H1 (cell line): ENCODE measurements around the gene CCDC82. TPM values are rescaled to one million over a fixed set of nuclear protein-coding genes. Genes with fewer than 3 reads are reported as not detected.

ENCODE experiments used
- EP300 ChIP-seq, 2 experiments: IDR thresholded peaks; 1 replicate in 1 of 2; 2 replicates in 1 of 2; pipeline ENCODE4 v1.6.1; 2011 to 2012; ENCODE audit warnings: low read depth in 2 of 2, low read length in 2 of 2, mild to moderate bottlenecking in 2 of 2, borderline replicate concordance in 1 of 2, inconsistent platforms in 1 of 2, moderate library complexity in 1 of 2
- GTF2F1 ChIP-seq: IDR thresholded peaks from 2 replicates; pipeline ENCODE4 v1.6.1; 2012; ENCODE audit warnings: low read depth, low read length, improper control_type of control experiment, borderline replicate concordance
- JUN ChIP-seq: IDR thresholded peaks from 2 replicates; pipeline ENCODE4 v1.6.1; 2011; ENCODE audit warnings: low read depth, mild to moderate bottlenecking, improper control_type of control experiment, low read length
- SRF ChIP-seq: IDR thresholded peaks from 2 replicates; pipeline ENCODE4 v1.6.1; 2011; ENCODE audit warnings: mild to moderate bottlenecking, low read depth, low read length, moderate library complexity
- TAF7 ChIP-seq: optimal IDR thresholded peaks from 2 replicates; pipeline ENCODE3; 2011; ENCODE audit warnings: low read depth, mild to moderate bottlenecking, inconsistent platforms, low read length, moderate library complexity, borderline replicate concordance
- polyA plus RNA-seq, 7 experiments: library from polyadenylated mRNA; depleted of rRNA in 3 of 7; stranded (reverse) in 5 of 7; unstranded in 2 of 7; fragments of >200 nt in 5 of 7; fragments of 200-250 nt in 2 of 7; gene quantifications; 1 replicate in 5 of 7; 2 replicates in 1 of 7; 4 replicates in 1 of 7; pipeline versions ENCODE4 v1.2.1 to v1.2.3, GENCODE V29; 2011 to 2013; ENCODE audit warnings: missing spikeins in 2 of 7, mixed read lengths in 2 of 7
- total RNA-seq: library from RNA; stranded (reverse); fragmentation: NEBNext Ultra II Directional; extraction: Animal tissue kit (Norgen Biotek cat#: 25700); gene quantifications from 2 replicates; pipeline ENCODE4 v1.2.1, GENCODE V29; 2021
- TF ChIP-seq, protein P1 (sequence below): IDR thresholded peaks from 2 replicates; pipeline ENCODE4 v1.6.1; 2012; ENCODE audit warnings: low read length, inconsistent platforms
- TF ChIP-seq, protein P2 (sequence below): IDR thresholded peaks from 2 replicates; pipeline ENCODE4 v1.6.1; 2012; ENCODE audit warnings: inconsistent platforms

CCDC82 gene
- total and polyA plus RNA-seq, 2 of the 8 experiments (the other 6 are each of a cell fraction or from before 2014, with no cell fraction given) = 6.0 to 15.2 TPM

DNA sequence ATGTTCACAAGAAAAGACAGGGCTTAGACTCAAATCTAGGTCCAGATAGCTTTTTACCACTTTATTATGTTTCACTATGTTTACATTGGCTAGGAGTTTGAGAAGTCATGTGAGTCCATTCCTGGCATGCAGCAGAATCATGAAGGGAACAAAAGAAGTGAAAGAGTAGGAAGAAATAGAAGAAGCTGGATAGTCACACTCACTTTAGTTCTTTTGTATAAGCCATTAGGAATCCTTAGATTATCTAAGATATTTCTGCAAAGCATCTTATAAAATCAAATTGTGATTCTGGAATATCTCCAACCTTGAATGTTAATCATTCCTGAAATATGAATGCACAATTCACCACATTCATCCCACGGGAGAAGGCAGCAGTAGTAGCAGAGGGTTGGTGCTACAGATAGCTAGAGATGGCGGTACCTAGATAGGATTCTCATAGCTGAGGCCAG, 78.6 kb downstream of the CCDC82 start (continued):
- TF ChIP-seq JUN = no peak
- TF ChIP-seq, protein P1, sequence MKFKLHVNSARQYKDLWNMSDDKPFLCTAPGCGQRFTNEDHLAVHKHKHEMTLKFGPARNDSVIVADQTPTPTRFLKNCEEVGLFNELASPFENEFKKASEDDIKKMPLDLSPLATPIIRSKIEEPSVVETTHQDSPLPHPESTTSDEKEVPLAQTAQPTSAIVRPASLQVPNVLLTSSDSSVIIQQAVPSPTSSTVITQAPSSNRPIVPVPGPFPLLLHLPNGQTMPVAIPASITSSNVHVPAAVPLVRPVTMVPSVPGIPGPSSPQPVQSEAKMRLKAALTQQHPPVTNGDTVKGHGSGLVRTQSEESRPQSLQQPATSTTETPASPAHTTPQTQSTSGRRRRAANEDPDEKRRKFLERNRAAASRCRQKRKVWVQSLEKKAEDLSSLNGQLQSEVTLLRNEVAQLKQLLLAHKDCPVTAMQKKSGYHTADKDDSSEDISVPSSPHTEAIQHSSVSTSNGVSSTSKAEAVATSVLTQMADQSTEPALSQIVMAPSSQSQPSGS = no peak
- TF ChIP-seq, protein P2, sequence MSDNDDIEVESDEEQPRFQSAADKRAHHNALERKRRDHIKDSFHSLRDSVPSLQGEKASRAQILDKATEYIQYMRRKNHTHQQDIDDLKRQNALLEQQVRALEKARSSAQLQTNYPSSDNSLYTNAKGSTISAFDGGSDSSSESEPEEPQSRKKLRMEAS = no peak
- TF ChIP-seq TAF7 = no peak
- no peak for TF ChIP-seq GTF2F1
- TF ChIP-seq EP300 (IDR thresholded peaks at IDR 0.05; ENCODE audit: borderline replicate concordance in 1 of 2, low read depth in 2 of 2, low read length in 2 of 2) = no peak
- TF ChIP-seq SRF = no peak
